ENCODE data around the gene ENDOV. TPM values are rescaled to one million over a fixed set of nuclear protein-coding genes. Genes with fewer than 3 reads are reported as not detected.
A peak's percentile ranks its signal among the peaks of the same experiment; 100 is the strongest.

ENDOV gene
- total RNA-seq, 1 experiment from 2014 or later: 14.1 TPM

- ChIA-PET POLR2A (ENCODE audit: low non-redundant PET) (no interaction called here), CTCF (no interaction called here)
- intact Hi-C loops (cut with micrococcal nuclease; ENCODE audit: unreplicated experiment): no loop called here
Observed at GRCh38 chr17:80451104-80451775, 36.3 kb downstream of the ENDOV start.

GRCh38 chr17:80452173-80452915 is 37.4 kb downstream of the ENDOV start:
- Histone ChIP-seq H3K27ac (ENCODE audit: low read depth, low read length, poor library complexity, severe bottlenecking) (no peak overlapping the region), H3K9me3 (ENCODE audit: low read depth, low read length, poor library complexity, severe bottlenecking) (no peaks in the 10 kb centered on the region), H3K27me3 (replicated peaks; ENCODE audit: insufficient read depth, low read depth, low read length, poor library complexity) (no peaks in the 10 kb centered on the region), H3K36me3 (ENCODE audit: insufficient read depth, low read length, poor library complexity, severe bottlenecking) (no peaks in the 10 kb centered on the region), H3K4me1 (ENCODE audit: insufficient read depth, low read length, poor library complexity, severe bottlenecking) (peaks cover 3% of the 10 kb centered on the region), H3K4me3 (ENCODE audit: low read depth, low read length, poor library complexity, severe bottlenecking) (no peak overlapping the region)
- ChIA-PET CTCF (no interaction called here), POLR2A (ENCODE audit: low non-redundant PET) (no interaction called here)
- intact Hi-C loops (cut with micrococcal nuclease; ENCODE audit: unreplicated experiment): no loop called here
- TF ChIP-seq EZH2 (IDR thresholded peaks at IDR 0.05; ENCODE audit: borderline replicate concordance, low read depth, low read length, poor library complexity, severe bottlenecking) (no peak), CTCF (conservative IDR thresholded peaks at IDR 0.05; ENCODE audit: low read depth, low read length) (no peak)
- DNase-seq (ENCODE audit: low spot score): no peak
- no TSS peak for BruUV-seq (replicated peaks)

More at GRCh38 chr17:80451104-80451775, 36.3 kb downstream of the ENDOV start:
- no peaks in the 10 kb centered on the region for H3K36me3 ChIP-seq (ENCODE audit: insufficient read depth, low read length, poor library complexity, severe bottlenecking)
- no TSS peak for BruUV-seq (replicated peaks)
- DNase-seq (ENCODE audit: low spot score): no peak
- no peaks in the 10 kb centered on the region for H3K9me3 ChIP-seq (ENCODE audit: low read depth, low read length, poor library complexity, severe bottlenecking)
- TF ChIP-seq EZH2 (IDR thresholded peaks at IDR 0.05; ENCODE audit: borderline replicate concordance, low read depth, low read length, poor library complexity, severe bottlenecking): no peak
- no peak for TF ChIP-seq CTCF (conservative IDR thresholded peaks at IDR 0.05; ENCODE audit: low read depth, low read length)
- no peak overlapping the region for H3K27ac ChIP-seq (ENCODE audit: low read depth, low read length, poor library complexity, severe bottlenecking)
- no peak overlapping the region for H3K4me3 ChIP-seq (ENCODE audit: low read depth, low read length, poor library complexity, severe bottlenecking)
- peaks cover 2% of the 10 kb centered on the region for H3K27me3 ChIP-seq (replicated peaks; ENCODE audit: insufficient read depth, low read depth, low read length, poor library complexity)
- H3K4me1 ChIP-seq (ENCODE audit: insufficient read depth, low read length, poor library complexity, severe bottlenecking): peaks cover 3% of the 10 kb centered on the region

GRCh38 chr17:80453126-80453997 is 38.4 kb downstream of the ENDOV start:
- H3K4me1 ChIP-seq (ENCODE audit: insufficient read depth, low read length, poor library complexity, severe bottlenecking): peaks cover 3% of the 10 kb centered on the region
- H3K27me3 ChIP-seq (replicated peaks; ENCODE audit: insufficient read depth, low read depth, low read length, poor library complexity): no peaks in the 10 kb centered on the region
- no peaks in the 10 kb centered on the region for H3K9me3 ChIP-seq (ENCODE audit: low read depth, low read length, poor library complexity, severe bottlenecking)
- ChIA-PET CTCF (no interaction called here), POLR2A (ENCODE audit: low non-redundant PET) (no interaction called here)
- no peaks in the 10 kb centered on the region for H3K36me3 ChIP-seq (ENCODE audit: insufficient read depth, low read length, poor library complexity, severe bottlenecking)
- peak overlapping the region; percentile 87 for H3K4me3 ChIP-seq (ENCODE audit: low read depth, low read length, poor library complexity, severe bottlenecking)
- intact Hi-C loops (cut with micrococcal nuclease; ENCODE audit: unreplicated experiment): no loop called here
- TF ChIP-seq CTCF (conservative IDR thresholded peaks at IDR 0.05; ENCODE audit: low read depth, low read length): no peak
- no peak for TF ChIP-seq EZH2 (IDR thresholded peaks at IDR 0.05; ENCODE audit: borderline replicate concordance, low read depth, low read length, poor library complexity, severe bottlenecking)
- no TSS peak for BruUV-seq (replicated peaks)
- no peak for DNase-seq (ENCODE audit: low spot score)
- H3K27ac ChIP-seq (ENCODE audit: low read depth, low read length, poor library complexity, severe bottlenecking): no peak overlapping the region
